ENCODE results near the gene RFX8. TPM values are rescaled to one million over a fixed set of nuclear protein-coding genes. Genes with fewer than 3 reads are reported as not detected.

The RFX8 gene
- total RNA-seq, 2 donors from 2014 or later = 2.1 to 2.2 TPM

DNA sequence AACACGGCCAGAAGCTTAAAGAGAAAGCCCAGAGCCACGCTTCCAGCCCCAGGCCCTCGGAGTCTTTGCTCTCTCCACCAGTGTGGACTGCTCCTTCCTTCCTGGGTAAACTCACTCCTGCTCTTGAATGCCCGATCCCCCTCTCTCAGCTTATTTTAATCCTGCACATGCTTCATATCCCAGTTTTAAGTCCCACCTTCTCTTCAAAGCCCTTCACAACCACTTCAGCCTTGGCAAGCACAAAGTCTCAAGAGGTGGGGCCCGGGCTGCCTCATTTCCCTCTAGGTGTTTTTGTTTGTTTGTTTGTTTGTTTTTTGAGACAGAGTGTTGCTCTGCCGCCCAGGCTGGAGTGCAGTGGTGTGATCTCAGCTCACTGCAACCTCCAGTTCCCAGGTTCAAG lies 66.0 kb downstream of the RFX8 start:
- Mint-ChIP-seq H3K9me3 (no peaks in the 10 kb centered on the region), H3K4me1 (ENCODE audit: low read depth in 2 of 2) (peaks cover 0 to 3% of the 10 kb centered on the region in 2 donors), H3K4me3 (no peak overlapping the region), H3K27me3 (peaks cover 6 to 10% of the 10 kb centered on the region in 2 donors), H3K36me3 (no peaks in the 10 kb centered on the region), H3K27ac (no peak overlapping the region)
- ATAC-seq = no peak
- DNase-seq (ENCODE audit: low spot score) = no peak

DNA sequence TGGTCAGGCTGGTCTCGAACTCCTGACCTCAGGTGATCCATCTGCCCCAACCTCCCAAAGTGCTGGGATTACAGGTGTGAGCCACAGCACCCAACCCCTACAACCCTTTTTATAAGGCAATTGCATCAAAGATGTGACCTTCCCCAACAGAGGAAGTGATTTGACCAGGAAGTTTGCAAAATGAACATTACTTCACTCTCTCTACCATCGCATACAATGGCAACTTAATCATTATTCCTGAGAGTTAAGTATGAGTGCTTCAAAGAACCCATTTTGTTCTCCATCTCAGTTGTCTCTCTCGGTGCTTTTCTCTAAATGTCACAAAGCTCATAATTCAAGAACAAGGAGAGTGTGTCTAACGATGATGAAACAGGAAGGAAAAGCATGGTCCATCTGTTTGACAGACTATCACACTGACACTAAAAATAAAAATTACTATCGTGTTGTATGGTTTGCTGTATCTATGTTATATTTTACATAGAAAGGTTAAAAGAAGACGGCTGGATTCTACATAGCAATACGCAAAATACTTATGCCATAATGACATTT lies 69.5 kb downstream of the RFX8 start:
- Mint-ChIP-seq H3K27ac (no peak overlapping the region), H3K4me3 (no peak overlapping the region)
- DNase-seq (ENCODE audit: low spot score) = no peak

GRCh38 chr2:101403745-101404144 lies 71.2 kb downstream of the RFX8 start:
- ATAC-seq = no peak
- Mint-ChIP-seq H3K9me3 (no peaks in the 10 kb centered on the region), H3K36me3 (no peaks in the 10 kb centered on the region), H3K4me1 (ENCODE audit: low read depth in 2 of 2) (peaks cover 0 to 3% of the 10 kb centered on the region in 2 donors), H3K27ac (no peak overlapping the region), H3K27me3 (peaks cover 16 to 23% of the 10 kb centered on the region in 2 donors), H3K4me3 (no peak overlapping the region)
- DNase-seq (ENCODE audit: low spot score) = no peak

More for the DNA sequence above, 69.5 kb downstream of the RFX8 start:
- no peaks in the 10 kb centered on the region for H3K36me3 Mint-ChIP-seq
- ATAC-seq = no peak
- peaks cover 0 to 3% of the 10 kb centered on the region in 2 donors for H3K4me1 Mint-ChIP-seq (ENCODE audit: low read depth in 2 of 2)
- H3K27me3 Mint-ChIP-seq = peaks cover 11 to 14% of the 10 kb centered on the region in 2 donors
- no peaks in the 10 kb centered on the region for H3K9me3 Mint-ChIP-seq

DNA sequence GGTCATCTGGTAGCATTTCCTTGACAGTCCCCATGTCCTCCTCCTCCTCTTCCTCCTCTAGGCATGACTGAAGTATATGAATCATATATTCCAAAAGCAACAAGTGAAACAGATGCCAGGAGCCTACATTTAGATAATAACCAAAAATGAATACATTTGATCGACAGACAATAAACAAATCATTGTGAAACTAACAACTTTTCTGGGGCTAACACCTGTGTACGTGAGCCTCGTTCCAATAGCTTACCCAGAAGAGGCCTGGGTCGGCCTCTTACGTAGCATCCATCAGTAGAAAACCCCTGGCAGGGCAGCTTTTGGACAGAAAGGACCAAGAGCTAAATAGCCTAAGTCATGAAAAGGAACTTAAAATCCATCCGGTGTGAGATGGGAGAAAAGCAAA lies 72.3 kb downstream of the RFX8 start:
- Mint-ChIP-seq H3K36me3 (no peaks in the 10 kb centered on the region), H3K27ac (no peak overlapping the region), H3K27me3 (peaks cover 18 to 27% of the 10 kb centered on the region in 2 donors), H3K4me3 (no peak overlapping the region), H3K4me1 (ENCODE audit: low read depth in 2 of 2) (peaks cover 0 to 3% of the 10 kb centered on the region in 2 donors), H3K9me3 (no peaks in the 10 kb centered on the region)
- DNase-seq (ENCODE audit: low spot score) = no peak
- no peak for ATAC-seq

DNA sequence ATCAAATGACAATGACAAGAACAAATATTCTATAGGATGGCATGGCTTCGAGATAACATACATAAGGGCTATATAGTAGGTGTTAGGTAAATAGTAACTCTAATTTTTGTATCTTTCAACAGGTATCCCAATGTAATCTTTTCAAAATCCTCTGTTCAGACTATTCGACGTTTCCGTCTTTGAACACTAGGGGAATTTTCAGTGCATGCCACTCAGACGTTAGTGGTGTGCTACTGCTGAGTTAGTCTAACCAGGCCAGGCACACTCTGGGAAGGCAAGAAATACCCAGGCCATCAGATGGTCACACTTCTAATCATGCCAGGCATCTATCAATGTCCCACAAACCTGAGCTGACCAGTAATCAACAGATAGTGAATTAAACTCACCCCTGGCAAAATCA lies 73.0 kb downstream of the RFX8 start:
- H3K27ac Mint-ChIP-seq = no peak overlapping the region
- H3K9me3 Mint-ChIP-seq = no peaks in the 10 kb centered on the region
- H3K27me3 Mint-ChIP-seq = peaks cover 20 to 32% of the 10 kb centered on the region in 2 donors
- ATAC-seq (no peak), DNase-seq (ENCODE audit: low spot score) (no peak)
- peaks cover 0 to 3% of the 10 kb centered on the region in 2 donors for H3K4me1 Mint-ChIP-seq (ENCODE audit: low read depth in 2 of 2)
- no peaks in the 10 kb centered on the region for H3K36me3 Mint-ChIP-seq
- no peak overlapping the region for H3K4me3 Mint-ChIP-seq

- H3K4me3 Mint-ChIP-seq = no peak overlapping the region
- H3K9me3 Mint-ChIP-seq = no peaks in the 10 kb centered on the region
- DNase-seq (ENCODE audit: low spot score) (no peak), ATAC-seq (no peak)
- H3K27ac Mint-ChIP-seq = no peak overlapping the region
- peaks cover 21 to 33% of the 10 kb centered on the region in 2 donors for H3K27me3 Mint-ChIP-seq
- peaks cover 0 to 3% of the 10 kb centered on the region in 2 donors for H3K4me1 Mint-ChIP-seq (ENCODE audit: low read depth in 2 of 2)
- no peaks in the 10 kb centered on the region for H3K36me3 Mint-ChIP-seq
Measured at GRCh38 chr2:101401326-101401665, 73.6 kb downstream of the RFX8 start.

DNA sequence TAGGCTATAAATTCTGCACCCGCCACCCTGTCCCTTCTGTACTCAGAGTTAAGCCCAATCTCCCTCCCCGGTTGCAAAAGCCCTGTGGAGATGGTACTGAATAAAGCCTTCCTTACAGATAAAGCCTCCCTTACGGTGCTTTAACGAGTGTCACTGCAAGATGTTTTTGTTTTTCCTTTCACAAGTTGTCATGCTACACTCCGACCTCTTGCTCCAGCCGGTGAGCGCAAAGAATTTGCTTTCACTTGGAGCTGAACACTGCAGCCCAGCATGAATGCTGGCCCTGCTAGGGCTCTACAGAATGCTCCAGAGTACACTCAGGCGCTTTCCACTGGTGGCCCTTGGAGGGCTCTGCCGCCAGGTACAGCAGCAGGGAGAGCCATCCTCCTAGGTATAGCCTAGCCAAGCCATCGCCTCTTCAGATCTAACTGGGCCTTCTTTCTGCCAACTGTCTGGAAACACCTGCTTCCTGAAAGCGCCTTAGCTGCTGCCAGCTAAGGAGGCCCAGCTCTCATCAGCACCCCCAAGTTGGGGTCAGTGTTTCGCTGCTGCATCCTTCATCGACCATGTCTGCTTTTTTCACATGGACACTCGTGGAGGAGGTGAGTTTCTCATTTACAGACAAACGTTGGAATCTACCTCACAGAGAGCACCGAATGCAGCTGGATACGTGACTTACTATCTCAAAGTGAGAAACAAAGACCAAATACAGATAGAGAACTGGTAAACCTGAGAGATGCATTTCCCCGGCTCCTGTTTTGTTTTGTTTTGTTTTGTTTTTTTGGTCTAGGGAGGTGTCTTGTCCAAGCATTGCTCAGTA lies 74.2 kb downstream of the RFX8 start:
- ATAC-seq (no peak), DNase-seq (ENCODE audit: low spot score) (no peak)
- Mint-ChIP-seq H3K4me1 (ENCODE audit: low read depth in 2 of 2) (peaks cover 0 to 3% of the 10 kb centered on the region in 2 donors), H3K4me3 (no peak overlapping the region), H3K9me3 (no peaks in the 10 kb centered on the region), H3K27me3 (peaks cover 26 to 39% of the 10 kb centered on the region in 2 donors), H3K36me3 (no peaks in the 10 kb centered on the region), H3K27ac (no peak overlapping the region)

- no peaks in the 10 kb centered on the region for H3K36me3 Mint-ChIP-seq
- no peak overlapping the region for H3K27ac Mint-ChIP-seq
- DNase-seq (ENCODE audit: low spot score) (no peak), ATAC-seq (no peak)
- no peaks in the 10 kb centered on the region for H3K9me3 Mint-ChIP-seq
- no peaks in the 10 kb centered on the region for H3K4me1 Mint-ChIP-seq (ENCODE audit: low read depth in 2 of 2)
- H3K4me3 Mint-ChIP-seq = no peak overlapping the region
- H3K27me3 Mint-ChIP-seq = peaks cover 28 to 41% of the 10 kb centered on the region in 2 donors
Measured at GRCh38 chr2:101400048-101400447, 74.9 kb downstream of the RFX8 start.

GRCh38 chr2:101399021-101399799 lies 75.7 kb downstream of the RFX8 start:
- H3K9me3 Mint-ChIP-seq = no peaks in the 10 kb centered on the region
- no peaks in the 10 kb centered on the region for H3K36me3 Mint-ChIP-seq
- DNase-seq (ENCODE audit: low spot score) (no peak), ATAC-seq (no peak)
- H3K27me3 Mint-ChIP-seq = peaks cover 30 to 46% of the 10 kb centered on the region in 2 donors
- no peaks in the 10 kb centered on the region for H3K4me1 Mint-ChIP-seq (ENCODE audit: low read depth in 2 of 2)
- H3K4me3 Mint-ChIP-seq = no peak overlapping the region
- H3K27ac Mint-ChIP-seq = no peak overlapping the region

- Mint-ChIP-seq H3K9me3 (no peaks in the 10 kb centered on the region), H3K36me3 (no peaks in the 10 kb centered on the region), H3K4me3 (no peak overlapping the region), H3K4me1 (ENCODE audit: low read depth in 2 of 2) (no peaks in the 10 kb centered on the region), H3K27me3 (peaks cover 32 to 46% of the 10 kb centered on the region in 2 donors), H3K27ac (no peak overlapping the region)
- ATAC-seq (peak in 1 of 2 donors; percentile 47), DNase-seq (ENCODE audit: low spot score) (no peak)
Measured at GRCh38 chr2:101398116-101398821, 76.6 kb downstream of the RFX8 start.

GRCh38 chr2:101396316-101396717 lies 78.6 kb downstream of the RFX8 start:
- H3K4me1 Mint-ChIP-seq (ENCODE audit: low read depth in 2 of 2) = no peaks in the 10 kb centered on the region
- ATAC-seq = no peak
- no peaks in the 10 kb centered on the region for H3K36me3 Mint-ChIP-seq
- H3K9me3 Mint-ChIP-seq = no peaks in the 10 kb centered on the region
- peaks cover 37 to 46% of the 10 kb centered on the region in 2 donors for H3K27me3 Mint-ChIP-seq
- H3K4me3 Mint-ChIP-seq = no peak overlapping the region
- DNase-seq (ENCODE audit: low spot score) = no peak
- no peak overlapping the region for H3K27ac Mint-ChIP-seq

DNA sequence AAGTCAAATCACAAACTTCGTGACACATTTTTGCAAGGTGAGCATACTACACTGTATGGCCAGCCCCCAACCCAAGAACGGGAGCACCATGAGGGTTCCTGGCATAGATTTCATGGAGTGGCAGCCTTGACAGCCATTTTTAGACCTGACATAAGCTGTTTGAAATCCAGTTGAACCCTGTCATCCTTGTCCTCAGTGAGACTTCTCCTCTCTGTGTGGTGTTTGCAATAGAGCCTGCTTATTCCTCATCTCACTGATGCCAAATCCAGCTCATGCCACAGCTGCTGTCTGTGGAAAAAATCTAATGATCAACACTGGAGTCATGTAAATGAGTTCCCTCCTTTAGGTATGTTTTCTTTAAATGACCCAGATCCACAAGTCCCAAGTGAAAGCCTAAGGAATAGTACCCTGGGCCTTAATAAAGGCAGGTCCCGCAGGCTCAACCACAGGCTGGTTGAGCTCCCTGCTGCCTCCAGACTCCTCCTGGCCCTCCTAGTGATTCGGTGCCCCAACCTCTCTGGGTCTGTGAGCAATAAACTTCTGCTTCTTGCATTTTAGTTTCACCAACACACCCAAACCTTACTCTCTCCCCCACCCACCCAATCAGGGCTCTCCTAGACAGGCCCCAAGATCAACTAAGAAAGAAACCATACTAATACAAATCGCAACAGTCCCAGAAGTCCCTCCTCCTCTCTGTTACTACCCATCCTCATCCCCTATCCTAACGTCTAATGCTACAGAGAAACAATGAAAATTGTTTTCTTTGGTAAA lies 79.2 kb downstream of the RFX8 start:
- no peak for ATAC-seq

DNA sequence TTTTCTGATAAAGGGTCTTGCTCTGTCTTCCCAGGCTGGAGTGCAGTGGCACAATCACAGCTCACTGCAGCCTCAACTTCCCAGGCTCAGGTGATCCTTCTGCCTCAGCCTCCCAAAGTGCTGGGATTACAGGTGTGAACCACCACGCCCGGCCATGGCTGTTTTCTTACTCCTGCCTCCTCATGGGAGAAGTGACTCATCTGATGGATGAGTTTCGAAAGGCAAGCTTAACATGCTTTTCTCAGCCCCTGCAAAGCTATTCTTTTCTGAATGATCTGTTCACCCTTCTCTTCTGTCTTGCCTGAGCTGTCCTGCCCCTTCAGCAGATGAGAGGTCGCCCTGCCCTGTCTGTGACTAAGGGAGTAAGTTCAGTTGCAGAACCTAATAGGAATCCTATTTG lies 86.7 kb downstream of the RFX8 start:
- ATAC-seq (no peak), DNase-seq (ENCODE audit: low spot score) (no peak)
- no peaks in the 10 kb centered on the region for H3K9me3 Mint-ChIP-seq
- no peaks in the 10 kb centered on the region for H3K36me3 Mint-ChIP-seq
- H3K27me3 Mint-ChIP-seq = peaks cover 44 to 47% of the 10 kb centered on the region in 2 donors
- peak overlapping the region; percentile 75 for H3K4me3 Mint-ChIP-seq
- peaks cover 4% of the 10 kb centered on the region in 2 donors for H3K4me1 Mint-ChIP-seq (ENCODE audit: low read depth in 2 of 2)
- H3K27ac Mint-ChIP-seq = no peak overlapping the region

More for the DNA sequence above, 79.2 kb downstream of the RFX8 start:
- Mint-ChIP-seq H3K36me3 (no peaks in the 10 kb centered on the region), H3K27me3 (peaks cover 37 to 43% of the 10 kb centered on the region in 2 donors), H3K9me3 (no peaks in the 10 kb centered on the region), H3K4me1 (ENCODE audit: low read depth in 2 of 2) (no peaks in the 10 kb centered on the region), H3K4me3 (no peak overlapping the region), H3K27ac (no peak overlapping the region)
- DNase-seq (ENCODE audit: low spot score) = no peak
